Neural cell (in vitro differentiated cells): ENCODE data around the gene MYOD1. TPM values are rescaled to one million over a fixed set of nuclear protein-coding genes. Genes with fewer than 3 reads are reported as not detected.

Experiments used
- H2AFZ ChIP-seq: fragments of 200-600, 300-800 bp; sonication (generic), shearing (Covaris generic); 2 replicates; pipeline ENCODE4 v1.6.0; 2014; ENCODE audit warnings: low read depth, mild to moderate bottlenecking, antibody characterized with exemption, low read length, moderate library complexity
- H3F3A ChIP-seq: fragments of 200-600 bp; shearing (Covaris generic); 2 replicates; pipeline ENCODE4 v1.6.1; 2016; ENCODE audit warnings: mild to moderate bottlenecking, moderate library complexity, mixed read lengths, antibody characterized with exemption, low read length; ENCODE audit not compliant: insufficient read depth, poor library complexity, severe bottlenecking
- H3K27ac ChIP-seq: fragments of 200-600, 300-800 bp; sonication (generic), shearing (Covaris generic); 2 replicates; pipeline ENCODE4 v1.5.1; 2014; ENCODE audit warnings: mild to moderate bottlenecking, low read length, moderate library complexity
- H3K27me3 ChIP-seq: fragments of 300-800, 200-600 bp; sonication (generic), shearing (Covaris generic); 2 replicates; pipeline ENCODE4 v1.6.0; 2014; ENCODE audit warnings: mild to moderate bottlenecking, low read depth, low read length, moderate library complexity; ENCODE audit not compliant: insufficient read depth
- H3K36me3 ChIP-seq: fragments of 300-800, 200-600 bp; sonication (generic), shearing (Covaris generic); 2 replicates; pipeline ENCODE4 v1.5.1; 2014; ENCODE audit warnings: mild to moderate bottlenecking, antibody characterized with exemption, low read length, moderate library complexity; ENCODE audit not compliant: insufficient read depth
- H3K4me2 ChIP-seq: fragments of 300-800, 200-600 bp; sonication (generic), shearing (Covaris generic); 2 replicates; pipeline ENCODE4 v1.6.0; 2014; ENCODE audit warnings: mild to moderate bottlenecking, low read length
- H3K4me3 ChIP-seq: fragments of 300-800, 200-600 bp; sonication (generic), shearing (Covaris generic); 2 replicates; pipeline ENCODE4 v1.5.1; 2014; ENCODE audit warnings: mild to moderate bottlenecking, low read length, moderate library complexity
- H3K79me2 ChIP-seq: fragments of 200-600 bp; shearing (Covaris generic); replicated peaks from 2 replicates; pipeline ENCODE4 v1.6.0; 2014; ENCODE audit warnings: mild to moderate bottlenecking, low read length, moderate library complexity; ENCODE audit not compliant: insufficient read depth
- H3K9ac ChIP-seq: fragments of 300-800, 200-600 bp; sonication (generic), shearing (Covaris generic); 2 replicates; pipeline ENCODE4 v1.6.1; 2016; ENCODE audit warnings: mild to moderate bottlenecking, low read length, mixed read lengths
- H3K9me2 ChIP-seq: fragments of 200-600 bp; shearing (Covaris generic); 2 replicates; pipeline ENCODE4 v1.6.1; 2016; ENCODE audit warnings: mild to moderate bottlenecking, low read length, mixed read lengths; ENCODE audit not compliant: insufficient read depth
- H3K9me3 ChIP-seq: fragments of 200-600, 300-800 bp; sonication (generic), shearing (Covaris generic); 2 replicates; pipeline ENCODE4 v1.6.1; 2016; ENCODE audit warnings: mild to moderate bottlenecking, mixed run types, low read length, moderate library complexity, mixed read lengths
- H4K20me1 ChIP-seq: fragments of 200-600 bp; shearing (Covaris generic); 2 replicates; pipeline ENCODE4 v1.6.1; 2016; ENCODE audit warnings: mild to moderate bottlenecking, mixed run types; ENCODE audit not compliant: insufficient read depth
- CTCF ChIP-seq: fragments of 450-650 bp; IDR thresholded peaks from 2 replicates; pipeline ENCODE4 v1.5.1; 2014; ENCODE audit warnings: antibody characterized with exemption, mild to moderate bottlenecking, moderate library complexity; ENCODE audit not compliant: poor library complexity, severe bottlenecking
- EP300 ChIP-seq: fragments of 450-650 bp; conservative IDR thresholded peaks from 2 replicates; pipeline ENCODE4 v1.6.1; 2014; ENCODE audit warnings: antibody characterized with exemption, mild to moderate bottlenecking, moderate library complexity; ENCODE audit not compliant: poor library complexity, severe bottlenecking
- EZH2 ChIP-seq: fragments of 200-600, 300-800 bp; shearing (Covaris generic), sonication (generic); IDR thresholded peaks from 2 replicates; pipeline ENCODE4 v1.6.1; 2014; ENCODE audit warnings: antibody characterized with exemption, low read length, borderline replicate concordance, mild to moderate bottlenecking; ENCODE audit not compliant: insufficient read depth, poor library complexity, severe bottlenecking
- MXI1 ChIP-seq: fragments of 450-650 bp; conservative IDR thresholded peaks from 2 replicates; pipeline ENCODE4 v1.6.1; 2014; ENCODE audit warnings: antibody characterized with exemption, mild to moderate bottlenecking; ENCODE audit not compliant: poor library complexity, severe bottlenecking
- POLR2AphosphoS5 ChIP-seq: IDR thresholded peaks from 2 replicates; pipeline ENCODE4 v1.6.1; 2012
- RAD21 ChIP-seq: fragments of 450-650 bp; conservative IDR thresholded peaks from 2 replicates; pipeline ENCODE4 v1.6.1; 2014; ENCODE audit warnings: antibody characterized with exemption, mild to moderate bottlenecking, moderate library complexity
- REST ChIP-seq: IDR thresholded peaks from 2 replicates; pipeline ENCODE4 v1.6.1; 2012; ENCODE audit warnings: borderline replicate concordance
- SMC3 ChIP-seq: fragments of 450-650 bp; conservative IDR thresholded peaks from 2 replicates; pipeline ENCODE4 v1.6.1; 2014; ENCODE audit warnings: antibody characterized with exemption, mild to moderate bottlenecking, moderate library complexity; ENCODE audit not compliant: poor library complexity
- TAF1 ChIP-seq: IDR thresholded peaks from 2 replicates; pipeline ENCODE4 v1.6.1; 2012; ENCODE audit warnings: low read depth
- polyA plus RNA-seq: library from polyadenylated mRNA; depleted of rRNA; stranded (reverse); fragments of >200 nt; gene quantifications from 2 replicates; pipeline ENCODE4 v1.2.3, GENCODE V29; 2014

MYOD1 gene
- polyA plus RNA-seq, 1 donor from 2014 or later = not detected

- H3K9ac ChIP-seq = peak overlapping the region; percentile 77
- H3K36me3 ChIP-seq = no peaks in the 10 kb centered on the region
- peak overlapping the region; percentile 84 for H3K4me2 ChIP-seq
- no peaks in the 10 kb centered on the region for H3F3A ChIP-seq
- H2AFZ ChIP-seq = no peak overlapping the region
- peaks cover 35% of the 10 kb centered on the region for H3K79me2 ChIP-seq
- peak overlapping the region; percentile 71 for H3K27ac ChIP-seq
- H3K9me3 ChIP-seq = no peaks in the 10 kb centered on the region
- H4K20me1 ChIP-seq = peaks cover 3% of the 10 kb centered on the region
- no peaks in the 10 kb centered on the region for H3K27me3 ChIP-seq
- no peaks in the 10 kb centered on the region for H3K9me2 ChIP-seq
- TF ChIP-seq SMC3 (no peak), CTCF (no peak), POLR2AphosphoS5 (no peak), TAF1 (no peak), REST (no peak), EZH2 (no peak), EP300 (no peak), RAD21 (no peak), MXI1 (no peak)
- H3K4me3 ChIP-seq = peak overlapping the region; percentile 99
Observed at GRCh38 chr11:17739945-17740338, 20.6 kb downstream of the MYOD1 start.

- Histone ChIP-seq H3K9ac (no peak overlapping the region), H3K36me3 (no peaks in the 10 kb centered on the region), H3K27me3 (no peaks in the 10 kb centered on the region), H3K9me2 (no peaks in the 10 kb centered on the region), H3K4me3 (peak overlapping the region; percentile 99), H2AFZ (no peak overlapping the region), H4K20me1 (peaks cover 3% of the 10 kb centered on the region), H3K4me2 (no peak overlapping the region), H3K9me3 (no peaks in the 10 kb centered on the region), H3K27ac (no peak overlapping the region), H3F3A (no peaks in the 10 kb centered on the region), H3K79me2 (peaks cover 37% of the 10 kb centered on the region)
- TF ChIP-seq RAD21 (no peak), MXI1 (no peak), CTCF (no peak), POLR2AphosphoS5 (no peak), EP300 (no peak), EZH2 (no peak), REST (no peak), SMC3 (no peak), TAF1 (no peak)
Observed at GRCh38 chr11:17740649-17741235, 21.4 kb downstream of the MYOD1 start.
